ENCODE results near the gene CCDC33.

Gene CCDC33

DNA sequence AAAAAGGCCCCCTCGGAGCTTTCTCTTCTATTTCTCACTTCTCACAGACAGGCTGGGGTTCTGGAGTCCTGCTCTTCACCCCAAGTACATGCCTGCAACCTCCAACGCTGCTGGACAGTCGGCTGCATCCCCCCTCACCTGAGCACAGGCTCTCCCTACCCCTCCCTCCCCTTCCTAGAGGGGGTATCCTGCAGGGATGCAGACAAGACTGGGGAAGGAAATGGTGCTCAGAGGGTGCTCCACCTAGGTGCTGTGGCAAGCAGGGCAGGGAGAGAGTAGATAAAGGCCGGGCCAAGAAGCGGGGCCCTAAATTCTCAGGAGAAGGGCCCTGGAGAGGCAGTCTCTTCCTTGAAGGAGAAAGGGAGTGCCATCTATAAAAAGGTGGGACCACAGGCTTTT is 26.6 kb upstream of the CCDC33 start:
- DNase-seq = no peak

DNA sequence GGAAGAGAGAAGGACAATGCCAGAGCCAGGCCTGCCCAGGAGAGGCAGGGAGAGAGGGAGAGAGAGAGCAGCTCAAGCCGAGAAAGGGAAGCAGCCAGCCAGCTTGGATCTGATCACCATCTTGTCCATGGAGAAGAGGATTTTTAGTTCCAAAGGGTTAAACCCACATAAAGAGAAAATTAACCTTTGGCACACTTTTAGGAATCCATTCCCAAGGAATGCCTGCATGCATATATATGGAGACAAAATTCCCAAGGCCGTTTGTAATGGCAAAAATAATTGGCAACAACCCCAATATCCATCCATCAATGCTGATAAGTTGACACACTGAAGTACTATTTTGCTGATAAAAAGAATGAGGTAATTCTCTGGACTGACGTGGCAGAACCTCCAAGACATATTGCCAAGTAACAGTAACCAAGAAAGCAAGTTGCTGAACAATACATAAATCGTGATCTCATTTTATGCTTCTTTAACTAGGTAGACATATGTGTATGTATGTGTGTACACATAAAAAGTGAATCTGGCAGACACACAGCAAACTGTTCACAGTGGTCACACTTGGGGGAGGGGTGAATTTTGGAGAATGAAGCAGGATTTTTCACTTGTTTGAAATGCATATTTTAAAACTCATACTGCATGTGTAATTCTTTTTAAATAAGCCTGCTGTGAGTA is 26.0 kb upstream of the CCDC33 start:
- DNase-seq = no peak

DNA sequence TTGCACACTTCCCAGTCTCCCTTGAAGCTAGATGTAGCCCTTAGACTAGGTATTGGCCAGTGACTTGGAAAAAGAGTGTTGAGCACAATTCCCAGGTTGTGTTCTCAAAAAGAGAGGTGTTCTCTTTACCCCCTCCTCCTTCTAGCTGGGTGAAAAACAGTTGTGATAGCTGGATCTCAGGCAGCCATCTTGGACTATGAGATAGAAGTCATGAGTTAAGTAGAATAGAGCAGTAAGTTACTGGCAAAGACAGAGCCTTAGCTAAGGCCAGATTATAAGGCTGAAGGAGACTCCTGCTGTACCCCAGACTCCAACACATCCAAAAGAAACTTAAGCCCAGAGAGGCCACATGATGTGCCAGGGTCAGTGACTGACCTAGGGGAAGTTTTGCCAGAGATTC is 25.4 kb upstream of the CCDC33 start:
- DNase-seq = no peak

DNA sequence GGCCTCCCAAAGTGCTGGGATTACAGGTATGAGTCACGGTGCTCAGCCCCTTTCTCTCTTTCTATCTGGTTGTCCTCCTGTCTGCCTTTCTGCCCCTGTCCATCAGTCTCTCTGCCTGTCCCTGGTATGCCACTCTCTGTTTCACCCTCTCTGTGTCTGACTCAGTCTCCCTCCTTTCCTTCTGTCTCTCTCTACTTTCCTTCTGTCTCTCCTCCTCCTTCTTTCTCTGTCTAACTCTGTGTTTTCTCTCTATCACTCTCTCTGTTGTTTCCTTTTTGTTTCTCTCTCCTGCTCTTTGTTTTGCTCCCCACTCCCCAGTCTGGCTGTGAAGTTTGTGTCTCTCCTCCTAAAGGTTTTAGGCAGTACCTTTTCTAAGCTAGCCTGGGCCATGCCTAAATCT is 24.5 kb upstream of the CCDC33 start:
- DNase-seq = no peak

DNA sequence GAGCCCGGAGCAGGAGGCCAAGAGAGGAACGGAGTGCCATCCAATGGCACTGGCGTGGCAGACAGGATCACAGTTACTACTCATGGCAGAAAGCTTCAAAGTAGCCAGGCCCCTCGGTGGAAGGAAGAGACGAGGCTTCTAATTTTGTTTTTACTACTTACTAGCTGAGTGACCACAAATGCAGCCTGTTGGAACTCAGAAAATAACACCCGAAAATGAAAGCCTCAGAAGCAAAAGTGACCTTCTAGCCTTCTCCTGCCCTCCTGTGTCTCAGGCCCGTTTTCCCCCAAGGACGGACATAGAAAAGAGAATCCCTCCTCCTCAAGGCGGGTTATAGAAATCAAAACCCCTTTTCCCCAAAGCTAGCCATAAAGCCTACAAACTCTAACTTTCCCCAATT is 23.6 kb upstream of the CCDC33 start:
- DNase-seq = no peak

DNA sequence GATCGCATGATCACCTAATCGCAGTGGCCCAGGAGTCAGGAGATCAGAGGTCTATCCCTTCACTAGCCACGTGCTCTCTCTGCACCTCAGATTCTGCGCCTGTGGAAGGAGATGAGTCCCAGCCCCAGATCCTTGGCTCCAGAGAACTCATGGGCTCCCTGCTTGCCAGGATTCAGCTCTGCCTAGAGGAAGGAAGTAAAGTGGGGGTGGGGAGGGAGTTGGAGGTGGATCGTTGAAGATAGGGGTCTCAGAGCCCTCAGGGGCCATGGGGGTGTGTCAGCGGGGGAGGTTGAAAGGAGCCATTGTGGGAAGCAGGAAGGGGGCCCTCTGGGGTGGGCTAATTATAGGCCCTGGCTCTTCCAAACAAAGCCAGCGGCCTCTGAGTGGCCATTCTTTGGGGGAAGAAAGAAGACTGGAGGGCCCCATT is 22.3 kb upstream of the CCDC33 start:
- no peak for DNase-seq

DNA sequence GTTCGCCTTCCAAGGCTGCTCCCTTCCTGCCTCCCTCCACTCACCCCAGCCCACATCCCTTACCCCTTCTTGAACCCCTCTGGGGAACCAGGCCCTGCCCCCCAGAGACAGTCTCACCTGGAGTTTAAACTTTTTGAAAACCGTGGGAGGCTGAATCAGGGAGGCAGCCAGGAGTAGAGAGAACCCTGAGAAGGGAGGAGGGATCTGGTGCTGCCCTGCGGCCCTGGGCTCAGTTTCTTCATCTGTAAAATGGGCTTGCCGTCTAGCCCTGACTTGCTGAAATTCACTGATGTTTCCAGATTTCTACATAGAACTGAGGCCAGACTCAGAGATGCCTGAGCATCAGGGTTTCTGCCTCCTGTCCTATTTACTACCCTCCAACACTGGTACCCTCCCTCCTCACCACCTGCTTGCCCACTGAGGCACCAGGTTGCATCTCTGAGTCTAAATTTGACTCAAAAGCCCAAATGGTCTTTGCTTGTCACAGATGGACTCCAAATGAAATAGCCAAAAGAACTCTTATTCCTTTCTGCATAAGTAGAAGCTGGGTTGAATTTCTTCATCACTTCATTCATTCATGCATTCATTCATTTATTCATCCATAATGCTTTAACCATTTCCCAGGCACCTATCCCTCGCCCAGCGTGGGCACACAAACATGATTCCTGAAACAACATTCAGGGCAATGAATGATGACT is 21.7 kb upstream of the CCDC33 start:
- DNase-seq = no peak

DNA sequence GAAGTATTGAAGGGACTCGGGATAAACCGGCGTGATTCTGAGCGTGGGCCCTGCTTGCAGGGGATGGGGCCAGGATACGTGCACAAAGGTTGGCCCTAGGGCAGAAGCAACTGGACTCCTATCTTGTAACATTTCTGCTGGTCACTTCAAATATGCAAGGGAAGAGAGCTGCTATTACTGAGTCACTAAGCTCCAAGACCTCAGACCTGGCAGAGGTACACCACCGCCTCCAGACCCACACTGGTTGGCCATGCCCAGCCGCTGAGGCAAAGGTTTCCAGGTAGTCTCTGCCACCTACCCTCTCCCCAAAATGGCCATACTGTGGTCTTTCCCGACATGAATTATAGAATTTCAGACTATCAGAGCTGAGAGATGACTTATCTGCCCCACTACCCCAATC is 20.2 kb upstream of the CCDC33 start:
- DNase-seq = no peak

DNA sequence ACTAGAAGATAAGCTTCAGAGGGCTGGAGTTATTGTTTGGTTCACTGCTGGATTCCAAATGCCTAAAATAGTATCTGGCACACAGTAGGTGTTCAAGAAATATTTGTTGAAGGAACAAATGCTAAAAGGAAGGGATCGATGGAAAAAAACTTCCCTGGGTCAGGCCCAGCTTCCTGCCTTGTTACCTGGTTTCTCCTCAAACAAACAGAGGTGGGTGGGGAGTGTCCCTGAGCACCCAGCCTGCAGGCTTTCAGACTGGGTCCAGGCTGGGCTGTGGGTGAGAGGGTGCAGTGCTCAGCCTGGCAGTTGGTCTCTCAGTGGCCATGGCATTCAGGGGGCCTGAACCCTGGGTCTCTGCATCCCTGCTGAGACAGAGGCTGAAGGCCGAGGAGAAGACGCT is 19.2 kb upstream of the CCDC33 start:
- DNase-seq = no peak

DNA sequence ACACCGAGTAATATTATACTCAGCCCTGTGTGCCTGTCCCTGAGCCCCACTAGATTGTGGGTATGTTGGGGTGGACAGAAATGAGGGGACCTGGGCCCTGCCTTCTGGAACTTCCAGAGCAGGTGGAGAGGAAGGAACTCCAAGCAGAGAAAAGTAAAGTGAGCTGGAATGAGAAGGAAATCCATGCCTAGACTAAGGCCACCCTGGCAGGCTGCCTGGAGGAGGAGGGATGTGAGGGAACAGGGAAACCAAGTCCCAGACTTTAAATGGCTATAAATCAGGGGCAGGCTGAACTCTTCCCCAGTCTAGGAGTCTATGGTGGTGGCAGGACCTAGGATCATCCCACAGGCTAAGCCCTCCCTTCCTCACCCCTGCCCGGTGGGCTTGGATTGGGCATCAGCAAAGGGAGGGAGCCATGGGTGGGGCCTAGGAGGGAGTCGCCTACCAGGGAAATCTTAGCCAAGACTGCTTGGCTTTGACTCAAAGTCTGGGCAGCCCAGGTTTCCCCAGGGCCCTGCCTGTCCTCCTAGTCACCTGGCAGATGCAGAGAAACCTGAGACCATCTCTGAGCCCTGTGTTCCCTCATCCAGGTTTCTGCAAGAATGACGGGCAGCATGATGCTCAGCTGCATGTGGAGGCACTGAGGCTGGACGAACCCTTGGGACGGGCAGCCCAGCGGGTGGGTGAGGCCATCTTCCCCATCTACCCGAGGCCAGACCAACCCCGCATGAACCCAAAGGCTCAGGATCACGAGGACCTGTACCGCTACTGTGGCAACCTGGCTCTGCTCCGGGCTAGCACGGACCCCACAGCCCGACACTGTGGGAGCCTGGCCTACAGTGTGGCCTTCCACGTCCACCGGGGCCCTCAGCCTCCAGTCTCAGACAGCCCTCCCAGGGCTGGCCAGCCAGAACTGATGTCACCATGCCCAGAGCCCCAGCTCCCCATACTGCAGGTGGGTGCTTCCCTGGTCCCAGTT is 17.9 kb upstream of the CCDC33 start:
- DNase-seq = no peak

DNA sequence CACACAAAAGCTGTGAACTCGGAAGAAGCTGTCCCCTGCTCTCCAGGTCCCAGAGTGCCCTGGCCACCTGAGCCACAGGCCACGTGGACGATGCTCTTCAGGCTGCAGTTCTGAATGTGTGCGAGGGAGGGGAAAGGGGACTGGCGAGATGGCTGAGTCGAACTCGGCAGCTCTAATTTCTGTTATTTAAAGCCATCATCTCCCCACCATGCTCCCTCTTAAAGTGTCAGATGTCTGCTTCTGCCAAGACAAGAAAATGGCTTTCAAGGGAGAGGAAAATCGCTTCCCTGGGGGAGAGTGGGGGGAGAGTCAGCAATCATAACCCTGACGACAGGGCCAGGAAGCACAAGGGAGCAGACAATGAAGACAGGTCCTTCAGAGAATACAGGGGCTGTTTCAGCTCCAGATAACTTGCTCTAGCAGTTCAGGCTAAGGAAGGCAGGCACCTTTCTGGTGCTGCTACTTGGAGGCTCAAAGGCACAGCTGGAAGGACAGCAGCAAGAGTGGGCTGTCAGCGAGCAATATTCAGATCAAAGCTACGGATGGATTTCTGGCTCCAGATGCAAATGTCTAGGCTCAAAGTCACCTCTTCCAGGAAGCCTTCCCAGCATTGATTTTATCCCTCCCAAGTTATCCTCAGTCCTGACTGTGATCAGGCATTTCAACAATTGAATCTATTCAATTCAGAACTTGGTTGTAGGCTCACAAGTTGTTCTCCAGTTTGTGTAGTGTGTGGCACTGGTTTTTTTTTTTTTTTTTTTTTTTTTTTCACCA is 15.5 kb upstream of the CCDC33 start:
- DNase-seq = no peak

DNA sequence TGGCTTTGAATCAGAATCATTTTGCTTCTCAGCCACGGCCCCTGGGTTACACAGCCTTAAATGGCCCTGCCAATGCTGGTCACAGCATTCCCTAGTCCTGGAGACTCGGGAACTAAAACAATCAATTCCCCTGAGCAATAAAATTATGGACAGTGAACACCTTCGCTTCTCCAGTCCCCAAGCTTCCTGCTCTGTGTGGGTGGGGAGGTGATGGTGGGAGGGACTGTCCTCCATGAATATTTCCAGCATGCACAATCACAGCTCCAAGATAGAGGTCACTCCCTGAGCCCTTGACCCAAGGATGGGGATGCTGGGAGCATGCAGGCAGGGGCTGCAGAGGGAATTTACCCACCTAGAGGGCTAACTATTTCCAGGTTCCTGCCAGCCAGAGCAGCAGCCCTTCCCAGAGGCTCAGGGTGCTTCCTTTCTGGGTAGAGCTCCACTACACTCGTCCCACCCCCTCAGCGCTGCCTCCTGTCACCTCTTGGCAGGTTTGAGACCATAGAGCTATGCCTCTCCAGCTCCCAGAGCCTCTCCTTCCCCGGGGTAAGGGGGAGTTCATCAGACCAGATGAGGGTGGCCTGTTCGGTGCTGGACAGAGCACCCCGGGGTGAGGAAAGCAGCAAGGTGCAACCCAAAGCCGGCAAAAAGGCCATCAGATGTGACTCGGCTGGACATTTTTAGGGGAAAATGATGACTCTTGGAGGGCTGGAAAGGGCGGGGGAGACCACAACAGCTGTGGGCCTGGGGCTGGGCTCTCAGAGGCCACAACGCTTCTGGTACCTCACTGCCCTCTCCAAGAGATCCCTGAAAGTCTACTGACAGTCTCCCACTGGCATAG is 14.5 kb upstream of the CCDC33 start:
- no peak for DNase-seq

DNA sequence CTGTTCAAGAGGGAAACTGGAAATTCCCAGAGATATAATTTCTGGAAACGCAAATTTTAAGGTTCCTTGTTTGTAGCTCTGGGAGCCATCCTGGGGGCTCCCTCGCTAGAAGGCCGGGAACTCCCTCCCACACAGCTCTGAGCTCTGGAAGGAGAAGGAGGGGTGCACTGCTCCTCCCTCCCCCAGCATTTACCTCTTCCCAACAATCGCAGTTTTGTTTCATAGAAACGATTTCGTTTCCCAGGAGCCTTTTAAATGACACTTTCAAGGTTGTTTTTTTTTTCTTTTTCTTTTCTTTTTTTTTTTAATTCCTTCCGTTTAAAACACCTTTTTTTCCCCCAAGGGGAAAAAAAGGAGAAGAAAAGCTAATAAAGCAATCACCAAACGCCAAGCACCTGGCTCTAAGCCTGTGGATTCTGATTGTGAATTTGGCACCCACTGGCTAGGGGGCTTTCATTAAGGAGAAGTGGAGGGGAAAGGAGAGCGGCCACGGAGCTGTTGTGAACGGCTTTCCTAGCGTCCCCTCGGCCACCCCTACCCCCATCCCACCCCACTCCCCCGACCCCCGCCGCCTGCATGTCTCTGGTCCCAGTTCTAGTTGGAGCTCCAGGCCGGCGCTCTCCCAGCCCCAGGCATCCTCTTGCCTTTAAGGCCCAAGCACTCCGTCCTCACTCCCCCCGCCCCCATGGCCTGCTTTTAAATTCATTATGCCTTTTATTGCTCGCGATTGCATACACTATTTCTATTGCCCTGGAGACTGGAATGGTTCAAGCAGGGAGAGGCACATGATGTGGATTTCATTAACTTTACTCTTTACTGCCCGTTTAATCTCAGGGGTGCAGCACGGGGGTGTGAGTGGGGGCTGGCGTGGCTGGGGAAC is 13.6 kb upstream of the CCDC33 start:
- DNase-seq = no peak

DNA sequence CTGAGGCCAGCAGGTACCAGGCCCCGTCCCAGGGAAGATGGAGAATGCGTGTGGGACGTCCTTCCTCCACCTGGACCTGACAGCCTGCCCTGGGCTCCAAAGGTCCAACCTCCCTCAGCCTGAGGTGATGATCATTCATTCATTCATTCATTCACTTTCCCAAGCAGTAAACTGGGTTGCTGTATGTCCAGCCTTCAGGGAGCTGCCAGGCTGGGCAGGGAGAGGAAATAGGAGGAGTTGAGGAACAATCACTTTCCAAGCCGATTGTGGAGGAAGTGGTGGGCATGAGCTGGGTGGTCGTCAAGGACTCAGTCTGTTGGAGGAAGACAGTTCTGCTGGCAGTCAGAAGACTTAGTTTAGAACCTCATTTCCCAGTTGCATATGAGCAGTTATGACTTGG is 10.2 kb upstream of the CCDC33 start:
- no peak for DNase-seq

DNA sequence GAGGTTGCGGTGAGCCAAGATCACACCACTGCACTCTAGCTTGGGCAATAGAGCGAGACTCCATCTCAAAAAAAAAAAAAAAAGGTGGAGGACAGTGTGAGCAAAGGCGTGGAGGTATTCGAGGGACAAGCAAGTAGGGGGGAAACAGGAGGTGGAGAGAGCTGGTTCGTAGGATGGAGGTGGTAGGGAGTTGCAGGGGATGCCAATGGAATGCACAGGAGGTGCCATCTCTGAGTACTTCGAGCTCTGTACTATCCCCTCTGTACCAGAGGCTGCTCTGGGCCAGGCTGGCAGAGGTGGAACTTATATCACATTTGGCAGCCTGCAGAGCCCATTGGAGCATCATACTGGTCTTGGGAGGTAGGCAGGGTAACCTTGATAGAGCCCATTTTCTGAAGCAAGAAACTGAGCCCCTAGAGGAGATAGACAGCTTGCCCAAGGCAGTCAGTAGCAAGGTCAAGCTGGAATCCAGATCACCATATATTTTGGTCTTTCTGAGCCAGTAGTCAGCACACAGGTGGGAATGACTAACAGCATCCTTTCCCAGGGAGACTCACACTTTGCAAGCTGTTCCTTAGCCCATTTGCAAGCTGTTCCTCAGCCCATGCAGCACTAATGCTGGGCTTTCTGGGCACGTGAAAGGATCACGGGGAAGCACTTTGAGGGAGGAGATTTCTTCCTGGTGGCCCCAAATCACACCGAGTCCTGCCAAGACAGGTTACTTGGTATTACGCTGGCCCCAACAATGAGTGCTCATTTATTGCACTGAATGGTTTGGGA is 9.2 kb upstream of the CCDC33 start:
- DNase-seq = no peak

DNA sequence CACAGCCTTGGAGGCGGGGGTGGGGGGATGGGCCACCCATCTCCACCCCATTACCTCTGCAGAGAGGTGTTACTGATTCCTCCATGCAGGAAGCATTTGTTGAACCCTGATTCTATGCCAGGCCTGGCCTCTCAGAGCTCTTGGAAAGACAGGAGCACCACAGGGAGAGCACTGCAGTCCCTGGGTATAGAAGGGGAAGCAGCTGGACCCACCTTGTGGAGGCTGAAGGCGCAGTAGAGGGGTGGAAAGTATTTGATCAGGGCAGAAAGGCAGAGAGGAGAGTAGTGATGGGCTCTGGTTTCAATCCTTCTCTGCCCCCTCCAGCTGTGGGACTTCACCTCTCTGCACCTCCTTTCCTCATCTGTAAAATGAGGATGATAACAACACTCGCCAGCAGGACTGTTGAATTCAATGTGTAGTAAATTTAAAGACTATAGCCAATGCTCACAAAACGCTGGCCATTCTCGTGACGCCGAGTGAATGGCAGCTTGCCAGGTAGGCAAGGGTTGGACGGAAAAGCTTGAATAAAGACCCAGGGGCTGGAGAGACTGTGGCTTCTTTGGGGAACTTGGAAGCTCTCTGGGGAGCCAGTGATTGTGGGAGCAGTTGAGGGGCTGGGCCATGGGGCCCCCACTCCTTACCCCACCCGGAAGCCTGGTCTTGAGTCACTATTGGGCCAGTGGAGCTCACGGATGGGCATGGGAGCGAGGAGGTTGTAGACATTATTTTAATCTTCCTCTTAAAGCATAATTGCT is 8.0 kb upstream of the CCDC33 start:
- no peak for DNase-seq

DNA sequence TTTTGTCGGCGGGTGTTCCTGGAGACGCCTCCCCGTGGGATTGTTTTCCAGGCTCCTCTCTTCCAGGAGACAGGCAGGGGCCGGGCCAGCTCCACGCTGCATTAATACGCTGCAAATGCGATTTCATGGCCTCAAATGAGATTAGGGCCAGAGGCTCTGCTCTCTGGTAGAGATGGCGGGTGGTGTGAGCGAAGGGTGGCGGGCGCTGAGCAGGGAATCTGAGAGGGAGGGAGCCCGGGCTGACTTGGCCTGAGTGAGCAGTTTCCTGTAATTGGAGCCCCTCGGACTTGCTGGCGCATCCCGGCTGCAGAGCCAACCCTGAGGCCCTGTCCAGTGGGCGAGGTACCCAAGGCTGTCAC is 7.4 kb upstream of the CCDC33 start:
- DNase-seq = no peak

DNA sequence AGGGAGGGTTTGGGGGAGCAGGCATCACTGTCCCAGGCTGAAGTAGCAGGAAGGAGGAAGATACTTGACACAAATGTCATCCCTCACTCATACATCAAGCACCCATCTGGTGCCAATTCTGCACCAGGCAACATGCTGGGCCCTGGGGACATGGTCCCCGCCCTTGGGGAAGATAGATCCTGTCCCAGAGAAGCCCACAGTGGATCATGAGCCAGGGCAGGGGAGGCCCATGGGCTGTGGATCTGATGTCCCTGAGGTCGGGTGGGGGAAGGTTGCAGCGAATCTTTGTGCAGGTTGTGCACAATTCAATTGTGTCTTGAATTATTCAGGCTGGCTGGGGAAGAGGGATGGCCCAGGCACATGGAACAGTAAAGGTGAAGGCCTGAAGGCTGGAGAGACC is 6.4 kb upstream of the CCDC33 start:
- DNase-seq = no peak

DNA sequence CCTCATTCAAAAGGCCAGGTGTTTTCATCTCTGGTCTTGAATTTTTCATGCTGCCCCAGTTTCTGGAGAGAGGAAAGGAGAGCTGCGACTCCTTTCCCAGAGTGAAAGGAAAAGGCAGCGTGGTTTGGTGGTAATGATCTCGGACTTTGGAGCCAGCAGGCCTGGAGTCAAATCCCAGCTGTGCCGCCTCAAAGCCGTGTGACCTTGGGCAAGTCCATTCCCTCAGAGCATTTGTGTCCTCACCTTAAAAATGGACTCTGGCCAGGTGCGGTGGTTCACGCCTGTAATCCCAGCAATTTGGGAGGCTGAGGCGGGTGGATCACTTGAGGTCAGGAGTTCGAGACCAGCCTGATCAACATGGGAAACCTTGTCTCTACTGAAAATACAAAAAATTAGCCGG is 4.7 kb upstream of the CCDC33 start:
- no peak for DNase-seq

Measured in hematopoietic multipotent progenitor cell treated with erythropoietin and hydrocortisone succinate and interleukin-3 and kit ligand, for 8 days (in vitro differentiated cells).